ENCODE data around the gene PGS1. TPM values are rescaled to one million over a fixed set of nuclear protein-coding genes. Genes with fewer than 3 reads are reported as not detected.

PGS1 gene
- total and polyA plus RNA-seq, 9 donors, result 13.5 to 50.2 (median 35.0) TPM

- no peak for TF ChIP-seq CTCF (IDR thresholded peaks at IDR 0.05)
- TF ChIP-seq EP300 (IDR thresholded peaks at IDR 0.05), result no peak
- no peak for TF ChIP-seq POLR2A (IDR thresholded peaks at IDR 0.05)
- Histone ChIP-seq H3K9me3 (no peaks in the 10 kb centered on the region), H3K27me3 (no peaks in the 10 kb centered on the region), H3K36me3 (no peaks in the 10 kb centered on the region), H3K4me3 (no peak overlapping the region), H3K27ac (no peak overlapping the region), H3K4me1 (ENCODE audit: insufficient read depth) (peaks cover 8% of the 10 kb centered on the region)
- intact Hi-C loops (cut with DNase I), result loop anchor here in 1 of 4 donors (2.0 kb wide), 1 partner anchor 16 kb away; no protein-coding TSS in a partner anchor
- WGBS, 3 donors, result 82 to 83% (median 83%) methylated on average over 10 of the region's 10 CpGs
- DNase-seq, result no peak
Observed at GRCh38 chr17:78340183-78340955, 38.1 kb upstream of the PGS1 start.

- peak; percentile 79 to 90 (median 87) for DNase-seq
- Histone ChIP-seq H3K36me3 (no peaks in the 10 kb centered on the region), H3K4me1 (ENCODE audit: insufficient read depth) (peaks cover 8% of the 10 kb centered on the region), H3K27ac (peak overlapping the region; percentile 69 to 87), H3K9me3 (no peaks in the 10 kb centered on the region), H3K4me3 (peak overlapping the region; percentile 42), H3K27me3 (no peaks in the 10 kb centered on the region)
- TF ChIP-seq POLR2A (IDR thresholded peaks at IDR 0.05), result peak; percentile 45
- peak in 1 of 3 donors; percentile 25 for TF ChIP-seq CTCF (IDR thresholded peaks at IDR 0.05)
- peak; percentile 27 for TF ChIP-seq EP300 (IDR thresholded peaks at IDR 0.05)
- WGBS, 3 donors, result 4 to 6% (median 5%) methylated on average over 49 to 94 of the region's 95 CpGs
- intact Hi-C loops (cut with DNase I), result loop anchor here in 1 of 4 donors (2.0 kb wide), 1 partner anchor 17 kb away; no protein-coding TSS in a partner anchor
Observed at GRCh38 chr17:78341559-78342448, 36.6 kb upstream of the PGS1 start.

- peak overlapping the region; percentile 69 to 87 for H3K27ac ChIP-seq
- WGBS, 3 donors, result 2 to 7% (median 7%) methylated on average over 26 of the region's 26 CpGs
Observed at GRCh38 chr17:78342449-78343186, 35.8 kb upstream of the PGS1 start.

More at GRCh38 chr17:78342449-78343186, 35.8 kb upstream of the PGS1 start:
- Histone ChIP-seq H3K27me3 (no peaks in the 10 kb centered on the region), H3K4me3 (peak overlapping the region; percentile 42), H3K9me3 (no peaks in the 10 kb centered on the region), H3K36me3 (no peaks in the 10 kb centered on the region), H3K4me1 (ENCODE audit: insufficient read depth) (peaks cover 8% of the 10 kb centered on the region)
- intact Hi-C loops (cut with DNase I), result no loop called here
- TF ChIP-seq CTCF (IDR thresholded peaks at IDR 0.05) (no peak), POLR2A (IDR thresholded peaks at IDR 0.05) (peak; percentile 7)
- DNase-seq, result peak; percentile 79 to 86 (median 82)

Data from ovary (tissue), 9 donors.